Esophagus muscularis mucosa (tissue), 3 donors: ENCODE results near the gene CAMTA1.

Experiments used
- POLR2A ChIP-seq: fragments of 450-650 bp; IDR thresholded peaks from one replicate; pipeline ENCODE4 v1.6.1; 2017; ENCODE audit warnings: antibody characterized with exemption, moderate library complexity, mild to moderate bottlenecking, low read depth
- TF ChIP-seq, protein P1 (sequence below), 3 experiments: fragments of 200-600 bp in 2 of 3; fragments of 450-650 bp in 1 of 3; sonication (generic) in 2 of 3; IDR thresholded peaks; one replicate each; pipeline ENCODE4 v1.5.1; 2017 to 2019; ENCODE audit warnings: antibody characterized with exemption in 3 of 3, mild to moderate bottlenecking in 2 of 3, moderate library complexity in 1 of 3

DNA sequence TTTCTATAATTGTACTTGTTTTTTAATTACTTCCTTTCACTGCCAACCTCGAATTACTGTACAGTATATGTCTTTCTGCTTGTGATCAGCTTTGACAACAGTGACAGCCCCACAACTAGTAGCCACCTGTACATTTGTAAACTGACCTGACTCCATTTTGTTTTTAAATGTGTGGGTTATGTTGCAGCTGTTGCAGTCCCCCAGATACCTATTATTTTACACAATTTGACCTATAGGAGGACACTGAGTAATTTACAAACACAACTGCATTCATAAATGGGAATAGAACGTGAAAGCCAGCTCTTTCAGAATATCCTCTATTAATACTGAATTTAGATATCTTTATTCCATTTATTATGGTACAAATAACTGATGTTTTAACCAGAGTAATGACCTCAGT is 983.3 kb downstream of the CAMTA1 start:
- no peak for TF ChIP-seq POLR2A
- TF ChIP-seq, protein P1, sequence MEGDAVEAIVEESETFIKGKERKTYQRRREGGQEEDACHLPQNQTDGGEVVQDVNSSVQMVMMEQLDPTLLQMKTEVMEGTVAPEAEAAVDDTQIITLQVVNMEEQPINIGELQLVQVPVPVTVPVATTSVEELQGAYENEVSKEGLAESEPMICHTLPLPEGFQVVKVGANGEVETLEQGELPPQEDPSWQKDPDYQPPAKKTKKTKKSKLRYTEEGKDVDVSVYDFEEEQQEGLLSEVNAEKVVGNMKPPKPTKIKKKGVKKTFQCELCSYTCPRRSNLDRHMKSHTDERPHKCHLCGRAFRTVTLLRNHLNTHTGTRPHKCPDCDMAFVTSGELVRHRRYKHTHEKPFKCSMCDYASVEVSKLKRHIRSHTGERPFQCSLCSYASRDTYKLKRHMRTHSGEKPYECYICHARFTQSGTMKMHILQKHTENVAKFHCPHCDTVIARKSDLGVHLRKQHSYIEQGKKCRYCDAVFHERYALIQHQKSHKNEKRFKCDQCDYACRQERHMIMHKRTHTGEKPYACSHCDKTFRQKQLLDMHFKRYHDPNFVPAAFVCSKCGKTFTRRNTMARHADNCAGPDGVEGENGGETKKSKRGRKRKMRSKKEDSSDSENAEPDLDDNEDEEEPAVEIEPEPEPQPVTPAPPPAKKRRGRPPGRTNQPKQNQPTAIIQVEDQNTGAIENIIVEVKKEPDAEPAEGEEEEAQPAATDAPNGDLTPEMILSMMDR (IDR thresholded peaks at IDR 0.05), result no peak
